ENCODE measurements around the gene MAGI2.

GRCh38 chr7:79307376-79307775, 146.1 kb downstream of the MAGI2 start:
- TF ChIP-seq CTCF (conservative IDR thresholded peaks at IDR 0.05; ENCODE audit: low read depth, low read length) (no peak), EZH2 (IDR thresholded peaks at IDR 0.05; ENCODE audit: borderline replicate concordance, low read depth, low read length, poor library complexity, severe bottlenecking) (no peak)

Data from A673 (cell line).